D721Med (cell line): Measurements from ENCODE around the gene IL6R.

Experiments
- DNase-seq: peaks from one replicate; pipeline ENCODE4 v3.0.0; 2011; ENCODE audit warnings: low spot score; ENCODE audit not compliant: insufficient read length
- FAIRE-seq: peaks from 2 replicates; lab custom pipeline; 2011; peaks lifted over from hg19 to GRCh38; lab: Jason Lieb, UNC
- CTCF ChIP-seq: IDR thresholded peaks from 2 replicates; pipeline ENCODE4 v1.5.1; 2012; ENCODE audit warnings: mild to moderate bottlenecking, control low read depth; ENCODE audit not compliant: insufficient read depth; ENCODE audit errors: missing control alignments

IL6R gene

DNA sequence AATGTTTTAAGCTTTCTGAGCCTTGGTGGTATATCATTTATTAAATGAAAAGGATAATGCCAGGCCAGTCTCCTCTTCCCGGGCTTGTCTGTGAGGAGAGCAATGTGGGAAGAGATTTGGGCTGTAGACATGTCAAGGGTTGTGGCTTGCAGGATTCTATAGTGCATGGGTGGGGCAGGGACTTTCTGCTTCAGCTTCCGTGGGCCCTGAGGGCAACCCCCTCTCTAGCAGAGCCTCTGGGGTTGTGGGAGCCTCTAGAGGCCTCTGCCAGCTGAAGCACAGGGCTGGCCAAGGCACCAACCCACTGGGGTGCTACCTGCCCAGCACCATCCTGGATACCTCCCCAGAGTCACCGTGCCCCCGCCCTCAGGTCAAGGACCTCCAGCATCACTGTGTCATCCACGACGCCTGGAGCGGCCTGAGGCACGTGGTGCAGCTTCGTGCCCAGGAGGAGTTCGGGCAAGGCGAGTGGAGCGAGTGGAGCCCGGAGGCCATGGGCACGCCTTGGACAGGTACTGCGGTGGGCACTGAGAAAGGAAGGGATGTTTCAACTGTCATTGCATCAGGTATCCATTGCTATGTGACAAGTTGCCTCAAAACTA is 30.6 kb downstream of the IL6R start:
- no peak for DNase-seq
- no peak for TF ChIP-seq CTCF
- FAIRE-seq: no peak

DNA sequence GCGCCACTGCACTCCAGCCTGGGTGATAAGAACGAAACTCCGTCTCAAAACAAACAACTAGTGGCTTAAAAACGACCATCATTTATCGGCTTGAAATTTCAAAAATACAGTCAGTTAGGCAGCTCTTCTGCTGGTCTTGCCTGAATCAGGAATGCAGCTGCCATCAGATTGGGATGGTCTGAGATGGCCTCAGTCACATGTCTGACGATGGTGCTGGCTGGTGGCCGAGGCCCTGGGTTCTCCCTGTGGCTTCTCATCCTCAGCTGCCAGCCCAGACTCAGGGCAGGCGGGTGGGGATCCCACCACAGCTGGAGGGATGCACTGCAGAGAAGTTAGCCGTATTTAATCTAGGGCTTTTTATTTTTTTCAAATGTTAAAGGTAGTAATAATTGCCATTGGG is 31.3 kb downstream of the IL6R start:
- no peak for FAIRE-seq
- DNase-seq: no peak
- TF ChIP-seq CTCF: no peak

DNA sequence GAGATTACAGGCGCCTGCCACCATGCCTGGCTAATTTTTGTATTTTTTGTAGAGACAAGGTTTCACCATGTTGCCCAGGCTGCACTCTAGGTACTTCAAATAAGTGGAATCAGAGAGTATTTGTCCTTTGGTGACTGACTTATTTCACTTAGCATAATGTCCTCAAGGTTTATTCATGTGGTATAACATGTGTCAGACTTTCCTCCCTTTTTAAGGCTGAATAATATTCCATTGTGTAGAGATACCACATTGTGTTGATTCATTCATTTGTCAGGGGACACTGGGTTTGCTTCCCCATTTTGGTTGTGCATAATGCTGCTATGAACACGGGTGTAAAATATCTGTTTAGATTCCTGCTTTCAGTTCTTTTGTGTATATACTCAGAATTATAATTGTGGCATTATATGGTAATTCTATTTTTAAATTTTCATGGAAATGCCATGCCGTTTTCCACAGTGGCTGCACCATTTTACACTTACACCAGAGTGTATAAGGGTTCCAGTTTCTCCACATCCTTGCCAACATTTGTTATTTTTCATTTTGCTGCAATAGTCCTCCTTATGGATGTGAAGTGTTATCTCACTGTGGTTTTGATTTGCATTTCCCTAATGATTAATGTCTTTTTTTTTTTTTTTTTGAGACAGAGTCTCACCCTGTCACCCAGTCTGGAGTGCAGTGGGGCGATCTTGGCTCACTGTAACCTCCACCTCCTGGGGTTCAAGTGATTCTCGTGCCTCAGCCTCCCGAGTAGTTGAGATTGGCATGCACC is 35.1 kb downstream of the IL6R start:
- DNase-seq: no peak
- FAIRE-seq: no peak

GRCh38 chr1:154441241-154441888 is 36.2 kb downstream of the IL6R start:
- no peak for FAIRE-seq
- TF ChIP-seq CTCF: no peak
- DNase-seq: no peak

More for the DNA sequence above, 35.1 kb downstream of the IL6R start:
- TF ChIP-seq CTCF: no peak

DNA sequence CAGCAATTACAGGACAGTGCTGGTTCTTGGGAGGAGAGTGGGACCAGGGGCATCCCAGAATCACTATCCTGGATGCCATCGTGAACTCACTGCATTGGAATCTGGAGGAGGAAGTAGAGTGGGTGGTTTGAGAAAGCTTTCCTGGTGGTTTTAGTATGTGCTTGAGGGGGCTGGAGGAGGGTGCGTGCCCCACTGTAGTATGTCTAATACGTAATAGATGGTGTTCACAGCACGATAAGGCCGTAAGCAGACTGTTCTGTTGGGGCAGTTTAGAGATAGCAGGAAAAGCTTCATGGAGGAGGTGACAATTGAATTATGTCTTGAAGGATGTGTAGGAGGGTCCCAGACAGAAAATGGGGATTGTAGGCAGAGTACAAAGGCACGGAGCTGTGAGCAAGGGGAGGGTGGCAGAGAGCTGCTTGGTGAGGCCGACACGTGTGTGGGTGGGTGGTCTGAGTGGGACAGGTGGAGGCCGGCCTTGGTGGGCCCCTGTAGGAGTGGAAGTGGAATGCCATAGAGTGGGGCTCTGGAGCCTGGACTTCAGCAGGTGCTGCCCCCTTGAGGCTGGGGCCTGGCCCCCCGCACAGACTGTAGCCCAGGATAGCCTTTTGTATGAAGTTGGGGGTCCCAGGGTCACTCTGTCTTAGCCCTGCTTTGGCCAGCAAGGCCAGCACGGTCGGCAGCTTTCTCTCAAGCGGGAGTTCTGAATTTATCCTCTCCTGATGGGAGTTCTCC is 37.0 kb downstream of the IL6R start:
- peak; percentile 32 for TF ChIP-seq CTCF
- FAIRE-seq (no peak), DNase-seq (no peak)

DNA sequence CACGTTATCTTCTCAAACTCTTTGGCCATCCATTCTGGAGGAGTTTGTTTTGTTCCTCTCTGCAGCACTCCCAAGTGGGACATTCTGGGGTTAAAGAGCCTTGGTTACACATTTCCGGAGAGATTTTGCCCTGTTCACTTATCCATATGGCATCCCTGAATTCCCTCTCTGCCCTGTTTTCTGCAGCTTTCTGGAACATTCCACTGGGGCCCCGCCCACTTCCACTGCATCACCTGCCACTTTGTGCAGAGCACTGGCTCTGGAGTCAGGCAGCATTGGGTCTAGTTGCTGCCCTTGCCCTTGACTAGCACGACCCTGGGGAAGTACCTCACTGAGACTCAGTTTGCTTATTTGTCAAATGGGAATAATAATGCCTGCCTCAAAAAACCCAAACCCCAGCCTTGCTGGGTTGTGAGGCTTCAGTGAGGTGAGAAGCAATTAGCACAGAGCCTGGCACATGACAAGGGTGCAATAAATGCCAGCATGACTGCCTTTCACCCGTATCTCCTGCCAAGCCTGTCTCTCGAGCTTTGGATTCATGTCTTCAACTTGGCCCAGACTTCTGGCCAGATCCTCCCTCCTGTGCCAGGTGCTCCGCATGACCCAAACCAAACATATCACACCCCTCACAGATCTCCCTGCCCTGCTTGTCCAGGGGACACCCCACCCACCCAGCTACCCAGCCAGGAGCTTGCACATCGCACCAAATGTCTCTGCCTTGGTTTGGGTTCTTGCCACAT is 38.3 kb downstream of the IL6R start:
- no peak for TF ChIP-seq CTCF
- FAIRE-seq: no peak
- DNase-seq: no peak
